Mesenchymal stem cell (in vitro differentiated cells and primary cell): ENCODE data around the gene ALK.

Experiments
- DNase-seq: peaks from one replicate; pipeline ENCODE4 v3.0.0-alpha.2; 2013
- H2AFZ ChIP-seq: one replicate; pipeline ENCODE4 v1.6.1; 2013; ENCODE audit warnings: low read depth, mild to moderate bottlenecking, control low read depth, inconsistent platforms, low read length, moderate library complexity
- H2AK5ac ChIP-seq: 2 replicates; pipeline ENCODE4 v1.6.1; 2013; ENCODE audit warnings: low read length, moderate library complexity, mild to moderate bottlenecking, inconsistent platforms; ENCODE audit not compliant: severe bottlenecking
- H2BK120ac ChIP-seq: one replicate; pipeline ENCODE4 v1.6.1; 2013; ENCODE audit warnings: low read depth, mild to moderate bottlenecking, inconsistent platforms, low read length, moderate library complexity
- H2BK12ac ChIP-seq, 2 experiments: one replicate each; pipeline ENCODE4 v1.6.1; 2013; ENCODE audit warnings: inconsistent platforms in 2 of 2, low read length in 2 of 2, mild to moderate bottlenecking in 2 of 2, moderate library complexity in 2 of 2, control low read depth in 1 of 2
- H2BK15ac ChIP-seq: one replicate; pipeline ENCODE4 v1.6.1; 2013; ENCODE audit warnings: mild to moderate bottlenecking, low read depth, inconsistent platforms; ENCODE audit not compliant: poor library complexity, severe bottlenecking
- H2BK5ac ChIP-seq: 2 replicates; pipeline ENCODE4 v1.6.1; 2013; ENCODE audit warnings: low read depth, mild to moderate bottlenecking, low read length, control low read depth, inconsistent platforms; ENCODE audit not compliant: poor library complexity, severe bottlenecking
- H3K14ac ChIP-seq, 2 experiments: one replicate each; pipeline ENCODE4 v1.6.1; 2013; ENCODE audit warnings: inconsistent platforms in 2 of 2, low read length in 2 of 2, control low read depth in 1 of 2, mild to moderate bottlenecking in 1 of 2, moderate library complexity in 1 of 2
- H3K18ac ChIP-seq, 2 experiments: one replicate each; pipeline ENCODE4 v1.6.1; 2013; ENCODE audit warnings: inconsistent platforms in 2 of 2, low read length in 2 of 2, control low read depth in 1 of 2, low read depth in 1 of 2, mild to moderate bottlenecking in 1 of 2
- H3K23ac ChIP-seq, 2 experiments: one replicate each; pipeline ENCODE4 v1.6.1; 2013; ENCODE audit warnings: inconsistent platforms in 2 of 2, low read length in 2 of 2, mild to moderate bottlenecking in 2 of 2, moderate library complexity in 2 of 2, control low read depth in 1 of 2
- H3K27ac ChIP-seq: 2 replicates; pipeline ENCODE4 v1.5.1; 2013; ENCODE audit warnings: mild to moderate bottlenecking, moderate library complexity, low read length, control low read depth, inconsistent platforms; ENCODE audit not compliant: poor library complexity, severe bottlenecking
- H3K27me3 ChIP-seq, 2 experiments: 2 replicates each; pipeline versions ENCODE4 v1.6.1 to v1.7.0; 2013; ENCODE audit warnings: low read length in 2 of 2, mild to moderate bottlenecking in 2 of 2, moderate library complexity in 2 of 2, control low read depth in 1 of 2, inconsistent platforms in 1 of 2; ENCODE audit not compliant: control insufficient read depth in 1 of 2, insufficient read depth in 1 of 2
- H3K36me3 ChIP-seq, 2 experiments: 2 replicates each; pipeline versions ENCODE4 v1.6.1 to v1.7.0; 2013; ENCODE audit warnings: low read length in 2 of 2, control low read depth in 1 of 2, inconsistent platforms in 1 of 2, low read depth in 1 of 2, mild to moderate bottlenecking in 1 of 2; ENCODE audit not compliant: insufficient read depth in 2 of 2, control insufficient read depth in 1 of 2
- H3K4ac ChIP-seq, 2 experiments: one replicate each; pipeline ENCODE4 v1.6.1; 2013; ENCODE audit warnings: inconsistent platforms in 2 of 2, low read length in 2 of 2, mild to moderate bottlenecking in 2 of 2, moderate library complexity in 2 of 2, control low read depth in 1 of 2, low read depth in 1 of 2
- H3K4me1 ChIP-seq: 2 replicates; pipeline ENCODE4 v1.6.1; 2013; ENCODE audit warnings: low read depth, low read length, control low read depth; ENCODE audit not compliant: control insufficient read depth, insufficient read depth
- H3K4me2 ChIP-seq: 2 replicates; pipeline ENCODE4 v1.6.1; 2013; ENCODE audit warnings: low read length, mild to moderate bottlenecking, inconsistent platforms; ENCODE audit not compliant: poor library complexity, severe bottlenecking
- H3K4me3 ChIP-seq, 2 experiments: 2 replicates each; pipeline versions ENCODE4 v1.5.1 to v1.7.0; 2013; ENCODE audit warnings: low read length in 2 of 2, mild to moderate bottlenecking in 2 of 2, control low read depth in 1 of 2, low read depth in 1 of 2; ENCODE audit not compliant: insufficient read depth in 1 of 2
- H3K79me1 ChIP-seq: replicated peaks from 2 replicates; pipeline ENCODE4 v1.6.1; 2013; ENCODE audit warnings: mild to moderate bottlenecking, control low read depth, low read length, inconsistent platforms; ENCODE audit not compliant: poor library complexity, severe bottlenecking
- H3K9ac ChIP-seq: 2 replicates; pipeline ENCODE4 v1.7.0; 2013; ENCODE audit warnings: mild to moderate bottlenecking, low read length, moderate library complexity
- H3K9me3 ChIP-seq: 2 replicates; pipeline ENCODE4 v1.7.0; 2013; ENCODE audit warnings: mild to moderate bottlenecking, low read length; ENCODE audit not compliant: control insufficient read depth
- H4K8ac ChIP-seq: one replicate; pipeline ENCODE4 v1.6.1; 2013; ENCODE audit warnings: inconsistent platforms, mild to moderate bottlenecking, low read length, moderate library complexity
- H4K91ac ChIP-seq: one replicate; pipeline ENCODE4 v1.6.1; 2013; ENCODE audit warnings: mild to moderate bottlenecking, low read length, inconsistent platforms
- WGBS: methylation state at CpG from one replicate; pipeline ENCODE4 v1.1.7; 2013; ENCODE audit warnings: mixed read lengths; 5-methylcytosine and 5-hydroxymethylcytosine counted together

Gene ALK

GRCh38 chr2:29954316-29954715 is 32.9 kb upstream of the ALK start:
- H2BK15ac ChIP-seq: no peak overlapping the region
- no peak overlapping the region for H2BK5ac ChIP-seq
- H3K27me3 ChIP-seq: peaks cover 0 to 53% of the 10 kb centered on the region in 2 experiments
- no peak overlapping the region for H3K9ac ChIP-seq
- no peak overlapping the region for H2BK120ac ChIP-seq
- H3K4me2 ChIP-seq: no peak overlapping the region
- H3K36me3 ChIP-seq: no peaks in the 10 kb centered on the region
- no peak overlapping the region for H2AFZ ChIP-seq
- H3K27ac ChIP-seq: no peak overlapping the region
- no peak for DNase-seq
- H3K4ac ChIP-seq: no peak overlapping the region
- no peak overlapping the region for H4K91ac ChIP-seq
- H3K9me3 ChIP-seq: no peaks in the 10 kb centered on the region
- H3K14ac ChIP-seq: no peak overlapping the region
- H3K23ac ChIP-seq: no peak overlapping the region
- H2BK12ac ChIP-seq: no peak overlapping the region
- H4K8ac ChIP-seq: no peak overlapping the region
- no peaks in the 10 kb centered on the region for H3K79me1 ChIP-seq
- no peak overlapping the region for H2AK5ac ChIP-seq
- H3K4me1 ChIP-seq: no peaks in the 10 kb centered on the region
- H3K18ac ChIP-seq: no peak overlapping the region
- H3K4me3 ChIP-seq: no peak overlapping the region

GRCh38 chr2:29952973-29953372 is 31.6 kb upstream of the ALK start:
- Histone ChIP-seq H3K4me1 (no peaks in the 10 kb centered on the region), H3K4me3 (no peak overlapping the region), H3K27ac (no peak overlapping the region), H3K79me1 (no peaks in the 10 kb centered on the region), H2BK12ac (no peak overlapping the region), H3K9ac (no peak overlapping the region), H3K9me3 (no peaks in the 10 kb centered on the region), H2BK5ac (no peak overlapping the region), H3K36me3 (no peaks in the 10 kb centered on the region), H2AK5ac (no peak overlapping the region), H4K91ac (no peak overlapping the region), H2AFZ (no peak overlapping the region), H2BK15ac (no peak overlapping the region), H3K18ac (no peak overlapping the region), H3K14ac (no peak overlapping the region), H2BK120ac (no peak overlapping the region), H3K23ac (no peak overlapping the region), H3K4ac (no peak overlapping the region), H4K8ac (no peak overlapping the region), H3K4me2 (no peak overlapping the region), H3K27me3 (peaks cover 0 to 63% of the 10 kb centered on the region in 2 experiments)
- DNase-seq: no peak

GRCh38 chr2:29951576-29951975 is 30.2 kb upstream of the ALK start:
- Histone ChIP-seq H2BK120ac (no peak overlapping the region), H3K79me1 (no peaks in the 10 kb centered on the region), H3K9me3 (no peaks in the 10 kb centered on the region), H3K23ac (no peak overlapping the region), H3K9ac (no peak overlapping the region), H2BK5ac (no peak overlapping the region), H2BK12ac (no peak overlapping the region), H3K4ac (no peak overlapping the region), H3K14ac (no peak overlapping the region), H3K4me2 (no peak overlapping the region), H2AK5ac (no peak overlapping the region), H2BK15ac (no peak overlapping the region), H3K36me3 (no peaks in the 10 kb centered on the region), H4K8ac (no peak overlapping the region), H4K91ac (no peak overlapping the region), H3K27ac (no peak overlapping the region), H3K4me3 (no peak overlapping the region), H3K27me3 (peaks cover 0 to 69% of the 10 kb centered on the region in 2 experiments), H3K4me1 (no peaks in the 10 kb centered on the region), H3K18ac (no peak overlapping the region), H2AFZ (no peak overlapping the region)
- DNase-seq: no peak
- no CpG with 5 or more reads among the region's 1 CpG for WGBS

- WGBS: 68% methylated on average over 3 of the region's 3 CpGs
- Histone ChIP-seq H3K79me1 (no peaks in the 10 kb centered on the region), H2BK5ac (no peak overlapping the region), H2AK5ac (no peak overlapping the region), H3K18ac (no peak overlapping the region), H3K27ac (no peak overlapping the region), H3K4me1 (no peaks in the 10 kb centered on the region), H3K27me3 (peaks cover 0 to 68% of the 10 kb centered on the region in 2 experiments), H3K4me3 (no peak overlapping the region), H2BK12ac (no peak overlapping the region), H3K36me3 (no peaks in the 10 kb centered on the region), H3K23ac (no peak overlapping the region), H3K9ac (no peak overlapping the region), H4K8ac (no peak overlapping the region), H2BK120ac (no peak overlapping the region), H3K4ac (no peak overlapping the region), H2AFZ (no peak overlapping the region), H3K9me3 (no peaks in the 10 kb centered on the region), H3K4me2 (no peak overlapping the region), H3K14ac (no peak overlapping the region), H4K91ac (no peak overlapping the region), H2BK15ac (no peak overlapping the region)
- DNase-seq: no peak
Observed at GRCh38 chr2:29950481-29950880, 29.1 kb upstream of the ALK start.
